ENCODE measurements around the gene DIP2C. TPM values are rescaled to one million over a fixed set of nuclear protein-coding genes. Genes with fewer than 3 reads are reported as not detected.
"Not testable (repeated sequence)": the region's sequence is repeated elsewhere in the genome, so short reads cannot be mapped to it uniquely, and the experiment has no call there.

Gene DIP2C
- total RNA-seq, 1 donor from 2014 or later: 3.6 TPM

DNA sequence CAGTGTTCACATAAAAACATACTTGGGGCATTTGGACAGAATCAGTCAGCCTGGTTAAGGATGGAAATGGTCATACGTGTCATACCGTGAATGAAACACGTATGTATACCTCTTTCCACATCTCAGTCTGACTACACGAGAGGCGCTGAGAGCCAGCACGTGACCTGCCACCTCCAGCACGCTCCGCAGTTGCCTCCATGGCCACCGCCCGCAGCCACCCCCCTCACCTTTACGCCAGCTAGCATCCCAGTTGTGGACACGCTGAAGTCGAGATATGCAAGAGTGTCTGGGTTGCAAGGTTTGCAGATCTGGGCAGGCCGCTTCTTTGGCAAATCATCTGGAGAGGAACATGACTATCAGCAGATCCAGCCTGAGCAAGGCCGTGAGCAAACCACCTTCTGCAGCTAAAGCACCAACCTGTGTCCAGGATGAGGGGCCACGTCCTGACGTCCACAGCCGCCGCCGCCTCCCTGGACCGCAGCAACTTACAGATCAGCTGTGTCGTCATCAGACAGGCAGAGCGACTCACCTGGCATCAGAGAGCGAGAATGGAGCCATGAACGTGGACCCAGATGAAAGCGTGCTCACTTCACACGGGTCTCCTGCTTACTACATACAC, 344.8 kb downstream of the DIP2C start:
- ATAC-seq: no peak

DNA sequence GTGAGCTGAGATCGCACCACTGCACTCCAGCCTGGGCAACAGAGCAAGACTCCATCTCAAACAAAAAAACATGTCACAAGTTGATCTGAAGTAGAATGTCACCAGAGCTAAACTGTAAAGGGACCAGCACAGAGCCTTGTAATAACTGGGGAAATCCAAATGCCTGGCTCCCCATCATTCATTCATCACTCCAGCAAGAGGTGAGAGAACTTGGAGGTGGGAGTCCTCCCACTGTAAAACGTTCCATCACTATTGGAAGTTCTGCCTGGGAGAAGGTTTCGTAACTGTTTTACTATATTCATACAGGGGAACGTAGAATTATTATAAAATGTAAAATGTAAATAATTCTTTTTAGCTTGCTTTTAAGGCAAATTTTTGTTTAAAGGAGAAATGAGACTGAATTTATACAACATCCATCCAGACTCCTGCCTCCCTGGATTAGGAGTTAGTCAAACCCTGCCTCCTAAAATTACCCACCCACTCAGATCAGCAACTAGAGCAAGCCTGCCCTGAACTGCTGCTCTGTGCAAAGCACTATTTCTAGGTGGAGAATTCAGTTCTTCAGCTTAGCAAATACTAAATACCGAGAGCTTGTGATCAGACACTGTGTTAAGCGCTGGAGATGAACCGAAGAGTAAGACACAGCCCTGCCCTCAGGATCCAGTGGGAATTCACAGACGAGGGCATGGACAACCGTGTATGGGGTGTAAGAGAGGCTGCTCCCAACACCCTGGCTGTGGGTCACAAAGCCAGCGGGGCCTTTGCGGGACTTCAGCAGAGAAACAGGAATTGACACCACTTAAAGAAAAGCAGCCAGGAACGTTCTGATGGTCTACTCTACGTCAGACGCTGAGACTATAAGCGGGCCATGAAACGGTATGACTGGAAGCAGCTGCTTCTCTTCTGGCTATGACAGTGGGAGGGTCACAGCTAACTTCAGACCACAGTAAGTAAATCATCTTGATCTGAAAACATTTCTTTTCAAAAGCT, 345.9 kb downstream of the DIP2C start:
- ATAC-seq: no peak

DNA sequence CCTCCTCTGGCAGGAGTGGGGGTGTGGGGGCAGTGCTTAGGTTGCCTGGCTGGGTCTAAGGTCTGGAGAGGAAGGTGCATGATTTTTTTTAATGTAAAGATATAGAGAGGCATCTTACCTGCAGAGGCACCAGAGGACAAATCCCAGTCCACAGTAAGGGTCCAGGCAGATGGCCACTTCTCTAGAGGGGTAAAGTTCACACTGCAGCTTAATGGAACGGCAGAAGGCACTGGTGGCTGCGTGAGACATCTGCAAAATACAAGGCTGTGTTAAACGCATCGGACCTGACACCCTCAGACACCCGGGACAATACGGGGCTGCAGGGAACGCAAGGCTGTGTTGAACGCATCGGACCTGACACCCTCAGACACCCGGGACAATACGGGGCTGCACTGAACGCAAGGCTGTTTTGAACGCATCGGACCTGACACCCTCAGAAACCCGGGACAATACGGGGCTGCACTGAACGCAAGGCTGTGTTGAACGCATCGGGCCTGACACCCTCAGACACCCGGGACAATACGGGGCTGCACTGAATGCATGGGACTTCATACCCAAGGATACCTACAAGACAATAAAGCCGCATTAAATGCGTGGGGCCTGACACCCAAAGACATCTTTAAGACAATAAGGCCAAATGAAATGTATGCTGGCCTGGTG, 348.3 kb downstream of the DIP2C start:
- no peak for ATAC-seq

DNA sequence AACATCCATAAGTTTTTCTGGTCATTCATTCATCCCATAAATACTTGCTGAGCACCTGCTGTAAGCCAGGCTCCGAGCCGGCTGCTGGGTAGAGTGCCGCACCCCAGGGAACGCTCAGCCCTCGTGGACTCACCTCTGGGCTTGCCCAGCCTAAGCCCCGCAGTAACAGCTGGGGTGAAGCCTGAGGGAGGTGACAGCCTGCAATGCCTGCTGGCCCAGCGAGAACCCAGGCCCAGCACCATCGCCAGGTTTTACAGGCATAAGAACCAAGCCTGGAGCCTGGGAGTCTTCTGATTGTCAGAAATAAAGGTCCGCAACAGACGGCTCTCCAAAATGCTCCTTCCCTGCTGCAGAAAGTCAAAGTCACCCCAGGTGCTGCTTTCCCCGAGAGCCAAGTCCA, 348.8 kb downstream of the DIP2C start:
- no peak for ATAC-seq

DNA sequence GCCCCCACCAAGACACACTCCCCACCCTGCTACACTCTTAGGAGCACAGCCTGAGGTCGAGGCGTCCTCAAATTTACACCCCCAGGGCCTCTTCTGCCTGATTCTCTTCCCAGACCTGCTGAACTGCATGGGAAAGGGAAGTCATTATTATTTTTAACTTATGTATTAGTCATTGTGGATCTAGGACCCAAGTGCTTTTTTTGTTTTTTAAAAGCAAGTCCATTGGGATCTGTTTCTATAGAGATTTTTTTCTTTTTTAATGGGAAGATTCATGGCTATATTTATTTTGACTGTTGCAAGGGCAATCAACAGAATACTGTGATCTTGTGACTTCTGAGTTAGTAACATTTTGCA, 350.5 kb downstream of the DIP2C start:
- peak; percentile 63 for ATAC-seq

DNA sequence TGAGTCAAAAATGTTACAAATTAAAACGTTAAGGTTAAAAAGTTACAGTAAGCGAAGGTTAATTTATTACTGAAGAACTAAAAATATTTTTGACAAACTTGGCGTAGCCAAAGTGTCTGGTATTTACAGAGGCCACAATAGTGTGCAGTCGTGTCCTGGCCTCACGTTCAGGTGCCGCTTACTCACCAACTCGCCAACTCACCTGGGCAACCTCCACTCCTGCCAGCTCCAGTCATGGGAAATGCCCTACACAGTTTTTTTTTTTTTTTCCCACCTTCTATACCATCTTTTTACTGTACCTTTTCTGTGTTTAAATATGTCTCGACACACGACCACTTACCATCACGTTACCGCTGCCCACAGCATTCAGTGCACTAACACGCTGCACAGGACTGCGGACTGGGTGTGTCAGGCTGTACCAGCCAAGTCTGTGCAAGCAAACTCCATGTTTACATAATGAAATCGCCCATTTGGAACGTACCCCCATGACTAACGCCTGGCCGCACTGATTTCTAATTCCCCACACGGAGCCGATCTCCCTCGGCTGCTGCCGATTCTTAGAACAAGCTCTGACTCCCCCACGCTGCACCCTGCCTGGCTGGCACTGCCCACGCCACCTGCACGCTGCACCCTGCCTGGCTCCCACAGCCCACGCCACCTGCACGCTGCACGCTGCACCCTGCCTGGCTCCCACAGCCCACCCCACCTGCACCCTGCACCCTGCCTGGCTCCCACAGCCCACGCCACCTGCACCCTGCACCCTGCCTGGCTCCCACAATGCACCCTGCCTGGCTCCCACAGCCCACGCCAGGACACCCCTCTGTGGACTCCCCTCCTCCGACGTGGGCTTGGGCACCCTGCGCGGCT, 351.1 kb downstream of the DIP2C start:
- ATAC-seq: peak; percentile 92

DNA sequence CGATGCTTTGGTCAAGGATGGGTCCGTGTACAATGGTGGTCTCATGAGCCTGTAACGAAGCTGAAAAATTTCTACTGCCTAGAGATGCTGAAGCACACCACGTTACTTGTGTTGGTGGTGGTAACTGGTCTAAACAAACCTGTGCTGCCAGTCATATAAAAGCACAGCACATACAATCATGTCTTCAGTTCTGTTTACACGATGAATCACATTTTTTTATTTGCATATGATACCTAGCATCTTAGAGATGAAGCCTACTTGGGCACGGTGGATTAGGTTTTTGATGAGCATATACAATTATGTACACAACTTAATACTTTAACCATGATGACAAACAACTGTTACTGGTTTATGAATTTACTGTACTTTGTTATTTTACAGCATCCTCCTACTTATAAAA, 353.2 kb downstream of the DIP2C start:
- ATAC-seq: peak; percentile 79

DNA sequence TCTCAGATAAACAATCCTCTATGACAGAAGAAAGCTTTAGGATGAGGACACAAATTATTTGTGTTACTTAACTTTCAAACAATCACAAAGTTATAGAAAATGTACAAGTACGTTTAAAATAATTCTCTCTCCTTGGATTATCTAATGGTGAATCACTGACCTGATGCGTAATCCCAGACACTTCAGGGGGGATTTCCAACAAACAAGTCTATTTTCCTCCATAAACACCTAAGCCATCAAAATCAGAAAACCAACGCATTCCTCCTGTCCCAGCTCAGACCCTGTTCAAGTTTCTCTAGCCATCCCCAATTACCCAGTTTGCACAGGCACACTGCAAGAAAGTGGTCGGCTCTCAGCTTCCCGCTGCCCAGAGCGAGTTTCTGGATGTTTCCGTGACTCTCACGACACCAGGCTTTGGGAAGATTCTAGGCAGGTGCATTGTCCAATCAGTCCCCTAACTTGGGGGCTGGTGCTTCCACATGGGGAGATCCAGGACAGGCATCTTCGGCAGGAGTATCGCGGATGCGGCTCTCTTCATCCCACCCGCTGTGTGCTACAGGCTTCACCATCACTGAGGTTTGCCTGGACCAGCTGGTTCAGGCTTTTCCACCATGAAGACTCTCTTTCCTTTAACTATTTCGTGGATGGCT, 354.2 kb downstream of the DIP2C start:
- no peak for ATAC-seq

DNA sequence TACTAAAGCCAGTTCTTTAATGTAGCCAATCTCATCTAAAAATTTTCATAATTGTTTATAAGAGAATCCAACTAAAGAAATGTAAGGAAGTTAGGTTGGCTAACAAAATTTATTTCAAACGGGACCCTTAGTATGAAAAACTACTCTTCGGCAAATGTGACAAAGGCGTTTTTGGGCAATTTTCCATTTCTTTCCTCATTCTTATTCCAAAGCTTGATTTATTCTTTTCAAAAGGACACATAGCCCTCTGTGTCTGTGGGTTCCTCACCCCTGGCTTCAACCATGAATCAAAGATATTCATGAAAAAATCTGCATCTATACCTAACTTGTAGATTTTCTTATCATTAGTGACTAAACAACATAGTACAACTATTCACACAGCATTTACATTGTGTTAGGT, 358.3 kb downstream of the DIP2C start:
- ATAC-seq: no peak

DNA sequence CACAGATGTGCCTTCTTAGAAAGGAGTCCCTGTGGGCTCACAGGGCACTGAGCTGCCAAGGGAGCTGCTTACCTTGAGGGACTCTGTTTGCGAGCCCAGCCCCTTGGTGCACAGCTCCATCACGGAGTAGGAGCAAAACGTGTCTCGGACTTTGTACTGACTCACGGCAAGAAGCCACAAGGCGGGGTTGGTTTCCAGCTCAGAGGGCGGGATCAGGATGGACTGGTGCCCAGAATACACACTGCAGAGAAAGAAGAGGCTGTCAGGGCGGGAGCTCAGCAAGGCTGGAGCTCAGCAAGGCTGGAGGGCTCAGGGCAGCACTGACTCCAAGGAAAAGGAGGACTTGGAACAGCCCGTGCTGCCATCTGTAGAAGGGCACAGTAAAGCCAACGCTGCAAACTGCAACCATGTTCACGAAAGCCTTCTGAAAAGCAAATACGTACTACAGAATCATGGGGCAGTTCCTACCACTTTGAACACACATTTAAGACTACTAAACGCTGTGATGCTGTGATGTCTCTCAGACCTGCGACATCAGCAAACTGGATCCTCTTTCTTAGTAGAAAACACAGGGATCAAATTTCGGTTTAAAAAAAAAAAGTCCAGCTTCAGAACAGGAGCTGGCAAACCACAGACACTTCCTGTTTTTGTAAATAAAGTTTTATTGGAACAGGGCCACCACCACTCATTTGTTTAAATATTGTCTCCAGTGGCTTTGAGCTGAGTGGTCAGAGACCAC, 359.9 kb downstream of the DIP2C start:
- peak; percentile 94 for ATAC-seq

DNA sequence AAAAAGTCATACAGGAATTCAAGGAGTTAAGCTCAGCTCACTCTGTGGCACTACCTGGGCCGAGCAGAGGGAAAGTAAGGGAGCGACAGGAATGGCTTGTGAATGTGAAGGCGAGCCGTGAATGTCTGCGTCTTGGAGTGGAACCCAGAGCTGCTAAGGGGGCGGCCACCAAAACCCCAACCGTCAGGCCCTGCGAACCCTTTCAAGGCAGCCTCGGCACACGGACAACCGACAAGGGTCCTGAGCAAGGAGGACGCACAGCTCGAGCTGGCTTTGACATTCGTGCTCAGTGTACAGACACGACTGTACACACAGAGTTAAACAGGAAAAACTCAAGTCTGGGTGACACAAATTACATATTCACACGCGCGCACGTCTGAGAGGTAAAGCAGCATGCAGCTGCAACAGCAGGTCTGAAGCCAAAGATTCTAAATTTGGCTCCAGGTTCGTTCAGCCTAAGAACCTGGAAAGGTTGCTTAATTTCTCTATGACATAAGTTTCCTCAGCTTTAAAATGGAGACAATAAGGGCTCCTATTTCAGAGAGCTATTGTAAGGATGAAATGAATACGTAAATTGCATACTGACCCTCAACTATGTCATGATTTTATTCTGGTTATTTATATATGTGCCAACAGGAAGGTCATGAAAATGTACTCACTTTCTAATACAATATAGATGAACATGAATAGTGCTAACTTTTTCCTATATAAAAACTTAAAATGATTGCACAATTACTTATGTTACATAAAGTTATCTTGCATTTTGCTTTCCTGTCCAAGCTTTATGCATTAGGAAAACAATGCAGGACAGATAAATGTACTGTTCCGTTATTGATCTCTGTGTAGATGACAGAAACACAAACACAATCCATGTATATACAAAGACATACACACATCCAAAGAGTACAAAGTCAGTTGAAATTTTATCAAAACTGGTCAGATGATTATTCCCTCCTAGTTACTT, 361.3 kb downstream of the DIP2C start:
- ATAC-seq: no peak

DNA sequence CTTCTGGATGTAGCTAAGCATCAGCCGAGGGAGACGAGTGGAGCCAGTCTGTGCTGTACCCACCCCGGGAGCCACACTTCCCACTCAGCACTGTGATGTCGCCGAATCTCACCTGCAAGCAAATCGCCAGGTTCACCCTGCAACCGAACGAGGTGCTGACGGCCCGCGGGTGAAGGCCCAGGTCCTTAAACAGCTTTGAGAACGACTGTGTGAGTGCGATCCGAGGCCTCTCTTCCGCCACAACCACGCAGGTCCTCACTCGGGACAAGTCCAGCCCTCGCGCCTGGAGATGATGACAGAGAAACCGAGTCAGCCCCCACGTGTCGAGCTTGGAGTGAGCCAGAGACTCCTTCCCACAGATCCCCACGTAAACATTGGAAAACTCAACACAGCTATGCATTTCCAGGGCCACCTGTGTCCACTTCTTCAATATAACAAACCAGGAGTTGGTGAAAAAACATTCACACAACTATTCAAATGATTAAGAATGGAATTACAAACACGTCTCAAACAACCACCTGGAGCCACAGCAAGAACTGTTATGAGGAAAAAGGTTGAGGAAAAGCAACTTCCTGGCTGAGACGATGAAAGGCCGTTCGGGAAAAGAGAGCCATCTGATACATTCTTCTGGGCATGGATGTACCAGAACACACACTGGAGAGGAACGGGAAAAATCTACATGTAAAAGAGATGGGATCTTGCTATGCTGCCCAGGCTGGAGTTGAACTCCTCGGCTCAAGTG, 362.4 kb downstream of the DIP2C start:
- ATAC-seq: no peak

DNA sequence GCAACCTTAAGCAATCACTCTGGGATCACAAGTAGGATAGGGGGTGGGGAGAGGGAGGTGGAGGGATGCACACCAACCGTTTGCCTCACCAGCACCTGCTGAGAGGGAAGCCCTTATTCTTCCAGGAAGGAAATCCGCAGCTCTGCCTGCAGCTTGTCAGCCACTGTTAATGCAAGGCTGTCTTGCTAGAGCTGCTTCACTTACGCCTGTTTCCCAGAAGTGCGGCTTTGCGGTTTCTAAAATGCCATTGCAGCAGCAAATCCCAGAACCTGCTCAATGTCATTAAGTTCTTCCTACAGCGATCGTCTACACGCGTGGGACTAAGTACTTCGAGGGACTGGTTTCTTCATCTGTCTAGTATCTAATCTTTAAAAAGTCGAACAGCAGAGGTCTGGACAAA, 363.1 kb downstream of the DIP2C start:
- no peak for ATAC-seq

DNA sequence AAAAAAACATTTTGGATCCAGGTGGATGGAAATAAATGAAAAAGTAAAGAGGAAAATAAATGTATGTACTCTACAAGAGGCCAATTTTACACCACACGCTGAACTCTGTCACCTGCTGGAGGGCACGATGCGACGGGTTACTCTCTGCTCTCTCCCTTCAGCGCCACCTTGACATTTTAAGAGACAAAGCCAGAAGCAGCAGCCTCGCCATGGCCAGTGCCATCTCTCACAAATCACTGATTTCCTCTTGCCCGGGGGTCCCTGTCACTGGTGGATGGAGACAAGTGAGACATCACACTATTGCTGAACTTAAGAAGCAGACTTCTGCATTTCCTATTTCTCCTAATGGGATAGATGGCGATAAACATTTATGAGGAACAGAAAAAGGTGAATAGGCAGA, 364.2 kb downstream of the DIP2C start:
- ATAC-seq: no peak

DNA sequence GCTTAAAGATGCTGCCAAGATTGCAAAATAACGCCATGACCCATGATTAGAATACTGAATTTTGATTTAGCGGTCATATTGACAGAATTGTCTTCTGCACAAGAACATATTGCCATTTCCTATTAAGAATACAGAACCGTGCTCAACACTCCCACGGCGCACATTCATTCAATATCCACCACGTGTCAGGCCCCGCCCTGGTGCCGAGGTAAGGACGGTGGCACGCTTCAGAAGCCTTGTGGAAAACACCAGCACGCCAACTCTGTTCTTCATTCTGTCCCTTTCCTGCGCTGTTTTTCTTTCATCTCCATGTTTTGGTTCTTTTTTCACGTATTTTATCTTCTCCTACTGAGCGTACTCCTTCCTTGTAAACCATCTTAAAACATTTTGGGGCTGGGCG, 364.9 kb downstream of the DIP2C start:
- ATAC-seq: no peak

DNA sequence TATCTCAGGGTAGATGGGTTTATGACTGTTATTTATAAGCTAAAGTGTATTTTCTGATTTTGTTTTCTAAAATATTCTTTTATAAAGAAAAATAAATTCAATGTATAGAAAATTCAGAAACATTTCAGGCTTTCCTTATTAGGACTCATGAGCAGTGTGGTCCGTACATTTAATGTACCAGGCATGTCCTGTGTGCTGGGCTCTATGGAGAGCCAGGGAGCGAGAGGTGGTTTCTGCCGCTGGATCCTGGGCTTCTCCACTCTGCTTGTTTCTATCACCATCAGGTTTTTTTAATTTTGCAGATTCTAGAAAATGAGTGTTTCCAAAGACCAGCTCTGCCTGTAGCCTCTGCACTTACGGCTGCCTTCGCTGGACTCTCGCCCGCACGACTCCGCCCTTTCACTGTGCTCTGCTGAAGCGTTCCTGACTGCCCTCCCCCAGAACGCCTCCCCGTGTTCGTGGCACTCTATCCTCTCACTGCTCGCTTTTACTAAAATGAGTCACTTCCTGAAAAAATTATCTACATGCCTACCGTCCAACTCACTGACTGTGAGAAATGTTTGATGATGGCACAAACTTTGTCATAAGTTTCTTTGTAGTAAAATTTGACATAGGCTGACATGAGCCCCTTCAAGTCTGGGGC, 365.7 kb downstream of the DIP2C start:
- peak; percentile 95 for ATAC-seq

DNA sequence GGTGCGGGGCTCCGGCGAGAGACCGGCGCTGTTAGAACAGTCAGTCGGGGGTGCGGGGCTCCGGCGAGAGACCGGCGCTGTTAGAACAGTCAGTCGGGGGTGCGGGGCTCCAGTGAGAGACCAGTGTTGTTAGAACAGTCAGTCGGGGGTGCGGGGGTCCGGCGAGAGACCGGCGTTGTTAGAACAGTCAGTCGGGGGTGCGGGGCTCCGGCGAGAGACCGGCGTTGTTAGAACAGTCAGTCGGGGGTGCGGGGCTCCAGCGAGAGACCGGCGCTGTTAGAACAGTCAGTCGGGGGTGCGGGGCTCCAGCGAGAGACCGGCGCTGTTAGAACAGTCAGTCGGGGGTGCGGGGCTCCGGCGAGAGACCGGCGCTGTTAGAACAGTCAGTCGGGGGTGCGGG, 366.4 kb downstream of the DIP2C start:
- not testable (repeated sequence) for ATAC-seq

DNA sequence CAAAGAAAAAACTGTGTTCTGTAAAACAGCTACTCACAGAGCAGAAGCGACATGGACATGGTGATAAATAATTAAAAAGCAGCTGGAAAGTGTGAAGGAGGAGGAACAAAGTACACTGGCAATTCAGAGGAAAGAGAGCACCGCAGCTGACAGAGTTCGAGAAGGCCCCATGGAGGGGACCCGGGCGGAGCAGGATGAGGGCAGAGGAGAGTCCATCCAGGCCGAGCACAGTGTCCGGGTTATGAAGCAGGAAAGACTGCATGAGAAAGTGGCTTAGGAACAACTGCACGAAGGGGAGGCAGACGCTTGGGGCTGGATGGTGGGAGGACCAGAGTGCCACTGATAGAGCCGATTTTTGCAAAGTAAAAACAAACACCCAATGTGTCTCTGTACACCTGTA, 368.7 kb downstream of the DIP2C start:
- no peak for ATAC-seq

DNA sequence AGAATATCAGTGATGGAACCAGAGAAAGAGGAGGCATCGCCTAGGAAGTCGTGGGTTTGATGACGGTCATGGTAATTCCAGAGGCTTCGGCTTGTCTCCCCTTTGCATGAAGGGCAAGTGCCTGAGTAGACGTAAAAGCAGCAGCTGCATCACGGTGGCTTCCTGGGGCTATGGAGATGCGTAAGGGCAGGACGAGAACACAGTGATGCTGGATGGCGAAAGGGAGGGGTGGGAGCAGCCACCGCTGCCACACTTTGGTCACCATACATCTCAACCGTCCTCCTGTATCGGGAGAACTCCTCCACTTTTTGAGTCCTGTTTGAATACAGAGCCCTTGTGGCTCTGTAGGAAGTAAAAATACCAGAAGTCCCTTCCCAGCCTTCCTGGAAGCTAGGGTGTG, 371.5 kb downstream of the DIP2C start:
- ATAC-seq: no peak
